Measurements from ENCODE around the gene ADK. TPM values are rescaled to one million over a fixed set of nuclear protein-coding genes. Genes with fewer than 3 reads are reported as not detected.

Gene ADK
- total and polyA plus RNA-seq, 2 of the 4 experiments (the other 2 are of a cell fraction), result 30.6 to 40.9 TPM

DNA sequence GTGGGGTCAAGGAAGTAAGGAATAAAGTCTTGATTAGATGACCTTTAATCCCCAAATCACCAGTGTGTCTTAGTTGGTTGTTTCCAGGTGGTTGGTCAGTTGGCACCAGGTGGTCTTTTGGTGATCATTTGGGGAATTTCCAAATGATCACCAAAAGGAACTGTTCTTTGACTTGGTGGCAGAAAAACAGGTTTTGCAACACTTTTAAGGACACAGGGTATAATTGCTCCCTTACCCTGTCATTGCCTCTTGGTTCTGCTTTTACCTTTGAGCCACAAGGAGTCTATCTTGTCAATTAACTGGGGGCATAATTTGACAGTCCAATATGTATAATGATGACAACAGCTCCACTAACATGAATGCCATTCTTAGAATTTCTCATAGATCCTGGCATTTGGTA lies 104.2 kb downstream of the ADK start:
- H3K9me1 ChIP-seq (ENCODE audit: insufficient read depth, low read length), result no peaks in the 10 kb centered on the region
- no peak overlapping the region for H3K56ac ChIP-seq (ENCODE audit: extremely low read depth, insufficient read depth, low read length)
- no peak overlapping the region for H4K5ac ChIP-seq (ENCODE audit: low read depth, low read length)
- no peak overlapping the region for H2BK15ac ChIP-seq (ENCODE audit: low read depth, low read length)
- peaks cover 4% of the 10 kb centered on the region; the same call in 1 of the 2 replicates for H3K4me1 ChIP-seq (ENCODE audit: control insufficient read depth, insufficient read depth, low read length)
- no peak overlapping the region for H3K23ac ChIP-seq (ENCODE audit: low read depth, low read length)
- no peak overlapping the region for H2BK20ac ChIP-seq (ENCODE audit: low read depth, low read length)
- intact Hi-C loops (cut with micrococcal nuclease) (no loop called here), dilution Hi-C loops (cut with HindIII; ENCODE audit: low sequenced_read_pairs, unreplicated experiment) (no loop called here), in situ Hi-C loops (cut with MboI; ENCODE audit: low sequenced_read_pairs) (no loop called here)
- H3K4me3 ChIP-seq (ENCODE audit: insufficient read depth, low read depth, low read length), result no peak overlapping the region
- ChIA-PET CTCF (interaction anchor here (0.6 to 1.4 kb wide), 2 partner anchors 10 to 11 kb away, joined by 5 to 6 read pairs; no protein-coding TSS in a partner anchor), POLR2A (ENCODE audit: unreplicated experiment) (no interaction called here)
- H4K8ac ChIP-seq (ENCODE audit: low read depth in 2 of 2, low read length in 2 of 2), result no peak overlapping the region
- H3K9me3 ChIP-seq (ENCODE audit: control insufficient read depth, insufficient read depth, low read length), result no peaks in the 10 kb centered on the region
- no peak overlapping the region for H3K4ac ChIP-seq (ENCODE audit: low read depth, low read length)
- no peak overlapping the region for H2BK5ac ChIP-seq (ENCODE audit: low read depth, low read length, poor library complexity, severe bottlenecking)
- no peaks in the 10 kb centered on the region for H3K36me3 ChIP-seq (ENCODE audit: control insufficient read depth, insufficient read depth, low read length)
- H3K14ac ChIP-seq (replicated peaks; ENCODE audit: low read depth, low read length), result 0 out of 2 replicates have a peak overlapping the region, but pooled peaks have one; percentile 21
- no peak overlapping the region for H2BK120ac ChIP-seq (ENCODE audit: low read depth, low read length)
- H2AFZ ChIP-seq (replicated peaks; ENCODE audit: low read length, poor library complexity), result no peak overlapping the region
- H3K79me1 ChIP-seq (ENCODE audit: low read depth in 1 of 2, low read length in 2 of 2), result peaks cover 8 to 22% of the 10 kb centered on the region in 2 experiments; a peak in 3 of 4 replicates
- DNase-seq (no peak), ATAC-seq (ENCODE audit: low read depth) (no peak)
- BruUV-seq (replicated peaks), result no TSS peak
- H3K27me3 ChIP-seq (ENCODE audit: control insufficient read depth, insufficient read depth, low read length), result no peaks in the 10 kb centered on the region
- H3K4me2 ChIP-seq (ENCODE audit: low read depth, low read length), result no peak overlapping the region
- H2AK9ac ChIP-seq (replicated peaks; ENCODE audit: low read depth, low read length, poor library complexity), result no peak overlapping the region
- TF ChIP-seq MXI1 (IDR thresholded peaks at IDR 0.05; ENCODE audit: borderline replicate concordance, low read depth, low read length), result no peak
- TF ChIP-seq RAD21 (IDR thresholded peaks at IDR 0.05; ENCODE audit: low read length), result no peak
- TF ChIP-seq, protein P1, sequence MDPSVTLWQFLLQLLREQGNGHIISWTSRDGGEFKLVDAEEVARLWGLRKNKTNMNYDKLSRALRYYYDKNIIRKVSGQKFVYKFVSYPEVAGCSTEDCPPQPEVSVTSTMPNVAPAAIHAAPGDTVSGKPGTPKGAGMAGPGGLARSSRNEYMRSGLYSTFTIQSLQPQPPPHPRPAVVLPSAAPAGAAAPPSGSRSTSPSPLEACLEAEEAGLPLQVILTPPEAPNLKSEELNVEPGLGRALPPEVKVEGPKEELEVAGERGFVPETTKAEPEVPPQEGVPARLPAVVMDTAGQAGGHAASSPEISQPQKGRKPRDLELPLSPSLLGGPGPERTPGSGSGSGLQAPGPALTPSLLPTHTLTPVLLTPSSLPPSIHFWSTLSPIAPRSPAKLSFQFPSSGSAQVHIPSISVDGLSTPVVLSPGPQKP (IDR thresholded peaks at IDR 0.05; ENCODE audit: borderline replicate concordance, low read depth, low read length), result no peak
- no peak for TF ChIP-seq NFE2L2 (IDR thresholded peaks at IDR 0.05; ENCODE audit: low read depth, low read length)
- no peak for TF ChIP-seq RFX5 (IDR thresholded peaks at IDR 0.05; ENCODE audit: low read depth, low read length)
- TF ChIP-seq CEBPB (IDR thresholded peaks at IDR 0.05; ENCODE audit: low read depth, low read length), result no peak
- TF ChIP-seq RCOR1 (IDR thresholded peaks at IDR 0.05; ENCODE audit: insufficient replicate concordance, low read length), result no peak
- no peak for TF ChIP-seq SMC3 (IDR thresholded peaks at IDR 0.05; ENCODE audit: low read depth, low read length)
- no peak overlapping the region for H4K91ac ChIP-seq (ENCODE audit: insufficient read depth, low read depth, low read length)
- no peak overlapping the region for H3K9ac ChIP-seq (ENCODE audit: low read depth, low read length)
- H3K27ac ChIP-seq (ENCODE audit: insufficient read depth, low read length), result no peak overlapping the region
- H3K18ac ChIP-seq (ENCODE audit: low read depth, low read length), result no peak overlapping the region
- no peak overlapping the region for H2AK5ac ChIP-seq (ENCODE audit: low read depth, low read length)
- H4K20me1 ChIP-seq (ENCODE audit: insufficient read depth, low read length), result no peaks in the 10 kb centered on the region

Measured in IMR-90 (cell line).